ENCODE data around the gene GRID1. TPM values are rescaled to one million over a fixed set of nuclear protein-coding genes. Genes with fewer than 3 reads are reported as not detected.

Gene GRID1
- total and polyA plus RNA-seq, 10 donors, result 0.06 to 0.42 (median 0.15) TPM; not detected in 4

DNA sequence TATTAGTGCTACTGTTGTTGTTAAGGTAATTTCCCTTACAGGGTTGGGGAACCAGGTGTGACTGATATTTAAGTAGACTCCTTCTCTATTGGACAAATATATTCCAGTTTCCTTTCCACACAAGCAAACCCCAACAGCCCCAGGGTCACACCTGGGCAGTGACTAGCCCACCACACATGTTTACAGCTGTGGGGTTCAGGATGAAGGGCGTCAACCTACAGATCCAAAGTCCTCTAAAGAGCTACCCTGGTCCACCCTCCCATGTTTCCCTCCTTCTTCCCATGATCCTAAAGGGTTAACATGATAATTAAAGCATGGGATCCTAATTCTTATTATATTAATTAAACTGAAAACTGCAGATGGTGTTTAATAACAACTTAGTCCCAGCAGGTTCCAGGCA, 701.5 kb downstream of the GRID1 start:
- H3K36me3 ChIP-seq, result no peaks in the 10 kb centered on the region
- TF ChIP-seq POLR2A (IDR thresholded peaks at IDR 0.05) (no peak), POLR2AphosphoS5 (IDR thresholded peaks at IDR 0.05) (no peak)
- TF ChIP-seq, protein P1, sequence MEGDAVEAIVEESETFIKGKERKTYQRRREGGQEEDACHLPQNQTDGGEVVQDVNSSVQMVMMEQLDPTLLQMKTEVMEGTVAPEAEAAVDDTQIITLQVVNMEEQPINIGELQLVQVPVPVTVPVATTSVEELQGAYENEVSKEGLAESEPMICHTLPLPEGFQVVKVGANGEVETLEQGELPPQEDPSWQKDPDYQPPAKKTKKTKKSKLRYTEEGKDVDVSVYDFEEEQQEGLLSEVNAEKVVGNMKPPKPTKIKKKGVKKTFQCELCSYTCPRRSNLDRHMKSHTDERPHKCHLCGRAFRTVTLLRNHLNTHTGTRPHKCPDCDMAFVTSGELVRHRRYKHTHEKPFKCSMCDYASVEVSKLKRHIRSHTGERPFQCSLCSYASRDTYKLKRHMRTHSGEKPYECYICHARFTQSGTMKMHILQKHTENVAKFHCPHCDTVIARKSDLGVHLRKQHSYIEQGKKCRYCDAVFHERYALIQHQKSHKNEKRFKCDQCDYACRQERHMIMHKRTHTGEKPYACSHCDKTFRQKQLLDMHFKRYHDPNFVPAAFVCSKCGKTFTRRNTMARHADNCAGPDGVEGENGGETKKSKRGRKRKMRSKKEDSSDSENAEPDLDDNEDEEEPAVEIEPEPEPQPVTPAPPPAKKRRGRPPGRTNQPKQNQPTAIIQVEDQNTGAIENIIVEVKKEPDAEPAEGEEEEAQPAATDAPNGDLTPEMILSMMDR (IDR thresholded peaks at IDR 0.05 in 8 of 11, conservative IDR thresholded peaks at IDR 0.05 in 3 of 11), result no peak
- H3K4me1 ChIP-seq, result no peaks in the 10 kb centered on the region
- intact Hi-C loops (cut with DNase I; ENCODE audit: low total_unique reads), result no loop called here
- no peak overlapping the region for H3K27ac ChIP-seq
- H3K9me3 ChIP-seq, result no peaks in the 10 kb centered on the region
- 73 to 91% (median 81%) methylated on average over 1 of the region's 1 CpG for WGBS, 5 donors
- DNase-seq, result no peak
- no peaks in the 10 kb centered on the region for H3K27me3 ChIP-seq (replicated peaks in 1 of 7)
- no peak overlapping the region for H3K4me3 ChIP-seq

DNA sequence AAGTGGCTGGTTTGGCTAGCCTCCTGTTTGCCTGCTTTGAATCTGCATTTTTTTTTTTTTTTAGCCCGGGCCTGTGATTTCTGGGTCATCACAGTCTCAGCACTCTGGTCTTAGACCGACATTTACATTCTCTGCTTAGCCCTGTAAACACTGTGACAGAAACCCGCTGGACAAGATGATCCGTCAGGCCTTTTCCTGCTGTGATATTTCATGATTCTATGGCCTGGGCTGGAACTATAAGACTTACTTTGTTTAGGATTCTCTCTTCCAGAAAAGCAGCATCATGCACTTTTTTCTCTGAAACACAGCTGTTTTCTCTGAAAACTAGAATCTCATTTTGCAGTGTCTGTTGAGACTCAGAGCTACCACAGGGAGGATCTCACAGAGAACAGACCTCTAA, 705.5 kb downstream of the GRID1 start:
- no peaks in the 10 kb centered on the region for H3K9me3 ChIP-seq
- TF ChIP-seq POLR2A (IDR thresholded peaks at IDR 0.05) (no peak), POLR2AphosphoS5 (IDR thresholded peaks at IDR 0.05) (no peak)
- TF ChIP-seq, protein P1 (IDR thresholded peaks at IDR 0.05 in 8 of 11, conservative IDR thresholded peaks at IDR 0.05 in 3 of 11), result no peak
- no peak overlapping the region for H3K27ac ChIP-seq
- no peaks in the 10 kb centered on the region for H3K36me3 ChIP-seq
- no peak overlapping the region for H3K4me3 ChIP-seq
- WGBS, 5 donors, result 48 to 74% (median 70%) methylated on average over 4 of the region's 4 CpGs
- intact Hi-C loops (cut with DNase I; ENCODE audit: low total_unique reads), result no loop called here
- peaks cover 0 to 5% (median 0%) of the 10 kb centered on the region in 7 donors for H3K27me3 ChIP-seq (replicated peaks in 1 of 7)
- no peak for DNase-seq
- no peaks in the 10 kb centered on the region for H3K4me1 ChIP-seq

DNA sequence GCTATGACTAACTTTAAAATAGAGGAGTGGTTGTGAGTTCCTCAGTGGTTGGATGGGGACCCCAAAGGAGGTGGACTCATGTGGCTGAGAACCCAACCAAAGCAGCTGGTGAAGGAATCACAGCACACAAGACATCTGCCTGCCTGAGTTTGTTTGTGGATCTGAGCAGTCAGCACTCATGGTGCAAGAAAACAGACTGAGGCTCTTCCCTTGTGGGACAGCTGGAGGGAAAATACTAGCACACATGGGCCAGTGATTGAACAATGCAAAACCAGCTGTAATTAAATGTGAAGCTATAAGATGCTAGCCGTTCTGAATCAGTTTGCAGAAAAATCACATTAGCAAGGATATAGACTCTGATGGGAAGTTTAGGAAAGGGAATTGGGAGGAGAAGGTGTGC, 707.3 kb downstream of the GRID1 start:
- WGBS, 5 donors, result 78 to 97% (median 94%) methylated on average over 1 of the region's 1 CpG
- intact Hi-C loops (cut with DNase I; ENCODE audit: low total_unique reads), result no loop called here
- DNase-seq, result no peak
- TF ChIP-seq POLR2A (IDR thresholded peaks at IDR 0.05), result no peak
- TF ChIP-seq POLR2AphosphoS5 (IDR thresholded peaks at IDR 0.05), result no peak
- Histone ChIP-seq H3K36me3 (no peaks in the 10 kb centered on the region), H3K4me1 (no peaks in the 10 kb centered on the region), H3K4me3 (no peak overlapping the region), H3K27me3 (replicated peaks in 1 of 7) (peaks cover 0 to 5% (median 0%) of the 10 kb centered on the region in 7 donors), H3K9me3 (no peaks in the 10 kb centered on the region), H3K27ac (no peak overlapping the region)

DNA sequence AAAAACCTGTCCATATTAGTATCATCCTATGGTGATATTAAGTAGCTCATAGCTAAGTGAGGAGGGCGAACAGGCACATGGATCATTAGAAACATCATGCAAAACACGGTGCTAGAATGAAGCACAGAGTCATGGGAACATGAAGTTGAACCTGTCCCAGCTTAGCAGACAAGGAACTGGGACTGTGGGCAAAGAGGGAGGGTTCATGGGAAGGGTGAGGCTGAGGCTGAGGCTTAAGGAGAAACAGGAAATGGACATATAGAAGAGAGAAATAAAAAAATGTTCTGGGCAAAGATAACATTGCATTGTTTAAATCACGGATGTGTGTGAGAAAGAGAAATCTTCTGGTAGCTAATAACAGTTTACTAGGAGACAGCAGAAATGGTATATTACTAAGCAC, 708.1 kb downstream of the GRID1 start:
- intact Hi-C loops (cut with DNase I; ENCODE audit: low total_unique reads), result no loop called here
- Histone ChIP-seq H3K4me3 (no peak overlapping the region), H3K4me1 (no peaks in the 10 kb centered on the region), H3K9me3 (no peaks in the 10 kb centered on the region), H3K27ac (no peak overlapping the region), H3K27me3 (replicated peaks in 1 of 7) (peaks cover 0 to 5% (median 0%) of the 10 kb centered on the region in 7 donors), H3K36me3 (no peaks in the 10 kb centered on the region)
- no peak for DNase-seq
- WGBS, 5 donors, result 40 to 63% (median 44%) methylated on average over 3 of the region's 3 CpGs
- TF ChIP-seq POLR2AphosphoS5 (IDR thresholded peaks at IDR 0.05) (no peak), POLR2A (IDR thresholded peaks at IDR 0.05) (no peak)
- TF ChIP-seq, protein P1 (IDR thresholded peaks at IDR 0.05 in 8 of 11, conservative IDR thresholded peaks at IDR 0.05 in 3 of 11), result no peak
